SK-N-SH treated with all-trans-retinoic acid at 6 μM for 48 hours (cell line): Measurements from ENCODE around the gene SLC2A1.

Source experiments
- ATAC-seq: fragments of 200-7000 bp; cut with Tn5 transposase; 3 replicates; pipeline ENCODE4 v1.9.1; 2020; ENCODE audit warnings: mild to moderate bottlenecking, moderate library complexity
- ARNTL ChIP-seq: fragments of 450-650 bp; formaldehyde crosslinking; IDR thresholded peaks from 2 replicates; pipeline ENCODE4 v1.5.0; 2020; ENCODE audit warnings: low read depth, mild to moderate bottlenecking, moderate library complexity, borderline replicate concordance
- BACH2 ChIP-seq: fragments of 250-450 bp; sonication (Bioruptor Pico); IDR thresholded peaks from 2 replicates; pipeline ENCODE4 v1.9.0; 2021; ENCODE audit warnings: mild to moderate bottlenecking, borderline replicate concordance
- CREB5 ChIP-seq: fragments of 250-450 bp; sonication (Bioruptor Pico); IDR thresholded peaks from 2 replicates; pipeline ENCODE4 v1.5.1; 2020; ENCODE audit warnings: low read depth, mild to moderate bottlenecking, moderate library complexity
- CSDC2 ChIP-seq: fragments of 250-450 bp; sonication (Bioruptor Pico); IDR thresholded peaks from 2 replicates; pipeline ENCODE4 v1.5.0; 2020; ENCODE audit warnings: mild to moderate bottlenecking, moderate library complexity
- ESRRG ChIP-seq: fragments of 250-450 bp; sonication (Bioruptor Pico); IDR thresholded peaks from 2 replicates; pipeline ENCODE4 v1.6.1; 2021; ENCODE audit warnings: mild to moderate bottlenecking
- GLIS3 ChIP-seq: fragments of 250-450 bp; sonication (Bioruptor Pico); IDR thresholded peaks from 2 replicates; pipeline ENCODE4 v1.5.0; 2020; ENCODE audit warnings: mild to moderate bottlenecking, moderate library complexity
- ISL1 ChIP-seq: fragments of 250-450 bp; sonication (Bioruptor Pico); IDR thresholded peaks from 2 replicates; pipeline ENCODE4 v2.1.2; 2022; ENCODE audit warnings: mild to moderate bottlenecking, moderate library complexity
- OSR1 ChIP-seq: fragments of 250-450 bp; sonication (Bioruptor Pico); IDR thresholded peaks from 2 replicates; pipeline ENCODE4 v1.8.0; 2022; ENCODE audit warnings: moderate library complexity, mild to moderate bottlenecking, inconsistent platforms
- PPARA ChIP-seq: fragments of 250-450 bp; sonication (Bioruptor Pico); IDR thresholded peaks from 2 replicates; pipeline ENCODE4 v1.5.0; 2020; ENCODE audit warnings: mild to moderate bottlenecking, borderline replicate concordance
- RARB ChIP-seq: fragments of 250-450 bp; sonication (Bioruptor Pico); IDR thresholded peaks from 2 replicates; pipeline ENCODE4 v1.8.0; 2021; ENCODE audit warnings: mild to moderate bottlenecking, moderate library complexity
- TCF4 ChIP-seq: fragments of 250-450 bp; sonication (Bioruptor Pico); IDR thresholded peaks from 2 replicates; pipeline ENCODE4 v1.8.0; 2021; ENCODE audit warnings: mild to moderate bottlenecking, moderate library complexity, borderline replicate concordance
- TOX ChIP-seq: fragments of 250-450 bp; sonication (Bioruptor Pico); IDR thresholded peaks from 2 replicates; pipeline ENCODE4 v1.8.0; 2021; ENCODE audit warnings: mild to moderate bottlenecking, moderate library complexity, borderline replicate concordance
- TSHZ2 ChIP-seq: fragments of 250-450 bp; sonication (Bioruptor Pico); IDR thresholded peaks from 2 replicates; pipeline ENCODE4 v1.5.0; 2020; ENCODE audit warnings: mild to moderate bottlenecking, moderate library complexity
- ZC3H10 ChIP-seq: fragments of 250-450 bp; sonication (Bioruptor Pico); IDR thresholded peaks from 2 replicates; pipeline ENCODE4 v1.5.1; 2021; ENCODE audit warnings: mild to moderate bottlenecking, moderate library complexity
- ZFP3 ChIP-seq: fragments of 250-450 bp; sonication (Bioruptor Pico); IDR thresholded peaks from 2 replicates; pipeline ENCODE4 v1.5.0; 2020; ENCODE audit warnings: mild to moderate bottlenecking, moderate library complexity
- ZFP30 ChIP-seq: fragments of 450-650 bp; formaldehyde crosslinking; IDR thresholded peaks from 2 replicates; pipeline ENCODE4 v1.5.0; 2022; ENCODE audit warnings: mild to moderate bottlenecking, moderate library complexity
- ZNF565 ChIP-seq: fragments of 450-650 bp; formaldehyde crosslinking; conservative IDR thresholded peaks from 2 replicates; pipeline ENCODE4 v1.5.0; 2020; ENCODE audit warnings: low read depth, mild to moderate bottlenecking, moderate library complexity
- ZNF70 ChIP-seq: fragments of 450-650 bp; formaldehyde crosslinking; IDR thresholded peaks from 2 replicates; pipeline ENCODE4 v1.5.0; 2020; ENCODE audit warnings: mild to moderate bottlenecking, moderate library complexity
- TF ChIP-seq, protein P1 (sequence below): fragments of 250-450 bp; sonication (Bioruptor Pico); IDR thresholded peaks from 2 replicates; pipeline ENCODE4 v1.5.1; 2021; ENCODE audit warnings: mild to moderate bottlenecking, moderate library complexity
- TF ChIP-seq, protein P2 (sequence below): fragments of 250-450 bp; sonication (Bioruptor Pico); IDR thresholded peaks from 2 replicates; pipeline ENCODE4 v1.8.0; 2021; ENCODE audit warnings: low read depth, mild to moderate bottlenecking, moderate library complexity, borderline replicate concordance

The SLC2A1 gene

GRCh38 chr1:42957229-42957879 is 1.3 kb downstream of the SLC2A1 start:
- peak; percentile 2; the same call in 2 of the 3 replicates for ATAC-seq
- TF ChIP-seq TOX (CRISPR knock-in tag) (no peak), RARB (no peak), TSHZ2 (no peak), GLIS3 (CRISPR knock-in tag) (no peak), TCF4 (CRISPR knock-in tag) (no peak), ZNF565 (no peak), PPARA (CRISPR knock-in tag) (no peak)

DNA sequence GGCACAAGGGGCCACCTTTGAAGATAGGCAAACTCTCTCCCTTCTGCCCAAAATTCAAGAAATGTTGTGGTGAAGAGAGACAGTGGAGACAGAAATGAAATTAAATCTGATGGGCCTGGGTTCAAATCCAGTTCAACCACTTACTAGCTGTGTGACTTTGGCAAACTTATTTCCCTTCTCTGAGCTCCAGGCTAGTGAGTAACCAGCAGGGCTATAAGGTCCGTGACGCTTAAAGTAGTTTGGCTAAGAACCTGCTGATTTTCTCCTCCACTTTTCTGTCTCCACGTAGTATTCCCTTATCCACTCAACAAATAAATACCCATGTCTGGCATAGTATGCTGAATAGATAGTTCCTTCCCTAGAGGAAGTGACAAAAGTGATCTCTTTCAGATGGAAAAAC is 1.9 kb downstream of the SLC2A1 start:
- no peak for ATAC-seq

DNA sequence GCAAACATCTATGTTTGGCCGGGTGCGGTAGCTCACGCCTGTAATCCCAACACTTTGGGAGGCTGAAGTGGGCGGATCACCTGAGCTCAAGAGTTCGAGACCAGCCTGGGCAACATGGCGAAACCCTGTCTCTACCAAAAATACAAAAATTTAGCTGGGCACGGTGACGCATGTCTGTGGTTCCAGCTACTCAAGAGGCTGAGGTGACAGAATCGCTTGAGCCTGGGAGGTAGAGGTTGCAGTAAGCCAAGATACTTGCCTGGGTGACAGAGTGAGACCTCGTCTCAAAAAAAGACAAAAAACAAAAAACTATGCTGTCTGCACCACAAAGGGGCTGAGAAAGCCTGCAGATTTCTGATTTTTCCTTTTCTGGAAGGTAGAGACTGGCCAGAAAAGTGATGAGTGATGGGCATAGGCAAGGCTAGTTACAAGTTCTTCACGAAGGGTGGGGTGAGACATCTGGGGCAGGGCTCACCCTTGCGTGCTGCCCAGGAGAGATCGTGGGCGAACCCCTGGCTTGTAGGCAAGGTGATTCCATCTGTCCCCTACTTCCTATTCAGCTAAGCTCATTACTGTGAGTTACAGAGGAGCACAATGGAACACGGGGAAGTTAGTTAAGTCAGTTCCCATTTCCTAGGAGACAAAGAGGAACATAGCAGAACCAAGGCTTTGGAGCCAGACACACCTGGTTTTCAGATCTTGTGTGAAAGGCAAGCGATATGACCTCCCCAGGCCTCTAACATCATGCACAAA is 3.2 kb downstream of the SLC2A1 start:
- ATAC-seq: no peak
- TF ChIP-seq, protein P1, sequence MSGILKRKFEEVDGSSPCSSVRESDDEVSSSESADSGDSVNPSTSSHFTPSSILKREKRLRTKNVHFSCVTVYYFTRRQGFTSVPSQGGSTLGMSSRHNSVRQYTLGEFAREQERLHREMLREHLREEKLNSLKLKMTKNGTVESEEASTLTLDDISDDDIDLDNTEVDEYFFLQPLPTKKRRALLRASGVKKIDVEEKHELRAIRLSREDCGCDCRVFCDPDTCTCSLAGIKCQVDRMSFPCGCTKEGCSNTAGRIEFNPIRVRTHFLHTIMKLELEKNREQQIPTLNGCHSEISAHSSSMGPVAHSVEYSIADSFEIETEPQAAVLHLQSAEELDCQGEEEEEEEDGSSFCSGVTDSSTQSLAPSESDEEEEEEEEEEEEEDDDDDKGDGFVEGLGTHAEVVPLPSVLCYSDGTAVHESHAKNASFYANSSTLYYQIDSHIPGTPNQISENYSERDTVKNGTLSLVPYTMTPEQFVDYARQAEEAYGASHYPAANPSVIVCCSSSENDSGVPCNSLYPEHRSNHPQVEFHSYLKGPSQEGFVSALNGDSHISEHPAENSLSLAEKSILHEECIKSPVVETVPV (CRISPR knock-in tag): no peak
- TF ChIP-seq TCF4 (CRISPR knock-in tag) (no peak), CSDC2 (CRISPR knock-in tag) (no peak), CREB5 (CRISPR knock-in tag) (no peak), BACH2 (no peak), ESRRG (CRISPR knock-in tag) (no peak), RARB (no peak), ZFP30 (CRISPR knock-in tag) (no peak), ZC3H10 (CRISPR knock-in tag) (no peak), ISL1 (CRISPR knock-in tag) (no peak), GLIS3 (CRISPR knock-in tag) (no peak), ZNF565 (no peak), ARNTL (CRISPR knock-in tag) (no peak), ZFP3 (CRISPR knock-in tag) (no peak), OSR1 (CRISPR knock-in tag) (no peak)
- TF ChIP-seq, protein P2, sequence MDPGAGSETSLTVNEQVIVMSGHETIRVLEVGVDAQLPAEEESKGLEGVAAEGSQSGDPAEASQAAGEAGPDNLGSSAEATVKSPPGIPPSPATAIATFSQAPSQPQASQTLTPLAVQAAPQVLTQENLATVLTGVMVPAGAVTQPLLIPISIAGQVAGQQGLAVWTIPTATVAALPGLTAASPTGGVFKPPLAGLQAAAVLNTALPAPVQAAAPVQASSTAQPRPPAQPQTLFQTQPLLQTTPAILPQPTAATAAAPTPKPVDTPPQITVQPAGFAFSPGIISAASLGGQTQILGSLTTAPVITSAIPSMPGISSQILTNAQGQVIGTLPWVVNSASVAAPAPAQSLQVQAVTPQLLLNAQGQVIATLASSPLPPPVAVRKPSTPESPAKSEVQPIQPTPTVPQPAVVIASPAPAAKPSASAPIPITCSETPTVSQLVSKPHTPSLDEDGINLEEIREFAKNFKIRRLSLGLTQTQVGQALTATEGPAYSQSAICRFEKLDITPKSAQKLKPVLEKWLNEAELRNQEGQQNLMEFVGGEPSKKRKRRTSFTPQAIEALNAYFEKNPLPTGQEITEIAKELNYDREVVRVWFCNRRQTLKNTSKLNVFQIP (CRISPR knock-in tag): no peak

More for the DNA sequence above, 1.9 kb downstream of the SLC2A1 start:
- TF ChIP-seq PPARA (CRISPR knock-in tag) (no peak), OSR1 (CRISPR knock-in tag) (no peak), ZNF70 (CRISPR knock-in tag) (no peak), TSHZ2 (no peak), ESRRG (CRISPR knock-in tag) (no peak), ISL1 (CRISPR knock-in tag) (no peak)
- TF ChIP-seq, protein P1 (CRISPR knock-in tag): no peak
